ENCODE measurements around the gene OST4. TPM values are rescaled to one million over a fixed set of nuclear protein-coding genes. Genes with fewer than 3 reads are reported as not detected.
A peak's percentile ranks its signal among the peaks of the same experiment; 100 is the strongest.

The OST4 gene
- total RNA-seq, 1 donor from 2014 or later: 84.6 TPM

- no peak within 1 kb of the TSS for H3K27ac ChIP-seq
- peak within 1 kb of the TSS; percentile 88 for H3K4me3 ChIP-seq
- peaks cover 5% of the 10 kb centered on the region for H3K27me3 Mint-ChIP-seq (ENCODE audit: insufficient read depth, low read depth)
- no peaks in the 10 kb centered on the region for H3K9me3 Mint-ChIP-seq
- TF ChIP-seq EZH2 (IDR thresholded peaks at IDR 0.05): no peak
- TF ChIP-seq EZH2phosphoT487 (IDR thresholded peaks at IDR 0.05): no peak
- TF ChIP-seq CTCF (IDR thresholded peaks at IDR 0.05): peak; percentile 24
- H3K36me3 ChIP-seq: no peaks in the 10 kb centered on the region
- H3K9ac ChIP-seq: peak within 1 kb of the TSS; percentile 65
- peak within 1 kb of the TSS; percentile 96 for H3K4me3 Mint-ChIP-seq
- H3K79me2 ChIP-seq (ENCODE audit: low read depth): peaks cover 20% of the 10 kb centered on the region
- H3K4me1 Mint-ChIP-seq: peaks cover 27% of the 10 kb centered on the region
- peaks cover 21% of the 10 kb centered on the region for H4K20me1 ChIP-seq (ENCODE audit: low read depth)
- H3K4me1 ChIP-seq: peaks cover 5% of the 10 kb centered on the region
- H3K36me3 Mint-ChIP-seq: peaks cover 24% of the 10 kb centered on the region
- no peaks in the 10 kb centered on the region for H3K27me3 ChIP-seq
- H3K4me2 ChIP-seq: peak within 1 kb of the TSS; percentile 96
- H3F3A ChIP-seq (ENCODE audit: low read depth): no peaks in the 10 kb centered on the region
- H3K9me3 ChIP-seq (ENCODE audit: low read depth): no peaks in the 10 kb centered on the region
- H2AFZ ChIP-seq (replicated peaks): peak within 1 kb of the TSS; percentile 100
- DNase-seq (ENCODE audit: low spot score): peak; percentile 93
- peak within 1 kb of the TSS; percentile 78 for H3K27ac Mint-ChIP-seq
Measured at GRCh38 chr2:27032495-27033252, 38.8 kb downstream of the OST4 start, which contains the start of gene TMEM214. Gene TMEM214 (plus strand): TSS chr2:27032965. CDS start chr2:27033016, 51 bp downstream.

- H3K27me3 ChIP-seq: no peaks in the 10 kb centered on the region
- H3K4me2 ChIP-seq: no peak overlapping the region
- peaks cover 19% of the 10 kb centered on the region for H3K79me2 ChIP-seq (ENCODE audit: low read depth)
- no peaks in the 10 kb centered on the region for H3K9me3 Mint-ChIP-seq
- no peak for DNase-seq (ENCODE audit: low spot score)
- H4K20me1 ChIP-seq (ENCODE audit: low read depth): peaks cover 43% of the 10 kb centered on the region
- H3K4me1 Mint-ChIP-seq: peaks cover 23% of the 10 kb centered on the region
- no peak overlapping the region for H3K27ac Mint-ChIP-seq
- no peak overlapping the region for H2AFZ ChIP-seq (replicated peaks)
- H3K4me1 ChIP-seq: peaks cover 5% of the 10 kb centered on the region
- H3K4me3 Mint-ChIP-seq: no peak overlapping the region
- no peaks in the 10 kb centered on the region for H3K9me3 ChIP-seq (ENCODE audit: low read depth)
- no peak overlapping the region for H3K9ac ChIP-seq
- no peaks in the 10 kb centered on the region for H3F3A ChIP-seq (ENCODE audit: low read depth)
- H3K4me3 ChIP-seq: no peak overlapping the region
- TF ChIP-seq EZH2 (IDR thresholded peaks at IDR 0.05): no peak
- H3K27me3 Mint-ChIP-seq (ENCODE audit: insufficient read depth, low read depth): peaks cover 5% of the 10 kb centered on the region
- H3K27ac ChIP-seq: no peak overlapping the region
- H3K36me3 ChIP-seq: no peaks in the 10 kb centered on the region
- H3K36me3 Mint-ChIP-seq: peaks cover 19% of the 10 kb centered on the region
Measured at GRCh38 chr2:27029051-27029450, 42.4 kb downstream of the OST4 start.

GRCh38 chr2:27027211-27027651 is 44.2 kb downstream of the OST4 start:
- Histone ChIP-seq H3K36me3 (no peaks in the 10 kb centered on the region), H4K20me1 (ENCODE audit: low read depth) (peaks cover 50% of the 10 kb centered on the region), H3K27me3 (no peaks in the 10 kb centered on the region), H3K9ac (no peak overlapping the region), H3F3A (ENCODE audit: low read depth) (no peaks in the 10 kb centered on the region), H2AFZ (replicated peaks) (no peak overlapping the region), H3K4me1 (no peaks in the 10 kb centered on the region), H3K27ac (no peak overlapping the region), H3K79me2 (ENCODE audit: low read depth) (peaks cover 8% of the 10 kb centered on the region), H3K9me3 (ENCODE audit: low read depth) (no peaks in the 10 kb centered on the region), H3K4me3 (no peak overlapping the region), H3K4me2 (no peak overlapping the region)
- Mint-ChIP-seq H3K4me3 (no peak overlapping the region), H3K27me3 (ENCODE audit: insufficient read depth, low read depth) (peaks cover 5% of the 10 kb centered on the region), H3K4me1 (peaks cover 15% of the 10 kb centered on the region), H3K9me3 (no peaks in the 10 kb centered on the region), H3K27ac (no peak overlapping the region), H3K36me3 (peaks cover 25% of the 10 kb centered on the region)
- no peak for TF ChIP-seq CTCF (IDR thresholded peaks at IDR 0.05)
- no peak for TF ChIP-seq EZH2phosphoT487 (IDR thresholded peaks at IDR 0.05)
- TF ChIP-seq EZH2 (IDR thresholded peaks at IDR 0.05): no peak
- DNase-seq (ENCODE audit: low spot score): no peak
